B cell (primary cell): Measurements from ENCODE around the gene MAGI2.

Experiments
- CTCF ChIP-seq: fragments of 200-600 bp; IDR thresholded peaks from one replicate; pipeline ENCODE4 v1.8.0; 2022; ENCODE audit warnings: antibody characterized with exemption, mild to moderate bottlenecking
- EZH2 ChIP-seq: IDR thresholded peaks from 2 replicates; pipeline ENCODE4 v1.6.1; 2012; ENCODE audit warnings: borderline replicate concordance, low read depth, mild to moderate bottlenecking, moderate library complexity, low read length; ENCODE audit not compliant: insufficient read depth, poor library complexity, severe bottlenecking

- TF ChIP-seq CTCF (no peak), EZH2 (no peak)
These were observed 1232.7 kb downstream of the MAGI2 start for GRCh38 chr7:78220754-78221153.
